NCI-H1417 (cell line): ENCODE measurements around the gene ZNF568.

Experiments
- DNase-seq, 3 experiments: peaks; one replicate each; lab custom pipeline; 2025; lab: John Stamatoyannopoulos, UW

The ZNF568 gene

GRCh38 chr19:36999313-36999712 is 83.2 kb downstream of the ZNF568 start:
- DNase-seq: no peak

DNA sequence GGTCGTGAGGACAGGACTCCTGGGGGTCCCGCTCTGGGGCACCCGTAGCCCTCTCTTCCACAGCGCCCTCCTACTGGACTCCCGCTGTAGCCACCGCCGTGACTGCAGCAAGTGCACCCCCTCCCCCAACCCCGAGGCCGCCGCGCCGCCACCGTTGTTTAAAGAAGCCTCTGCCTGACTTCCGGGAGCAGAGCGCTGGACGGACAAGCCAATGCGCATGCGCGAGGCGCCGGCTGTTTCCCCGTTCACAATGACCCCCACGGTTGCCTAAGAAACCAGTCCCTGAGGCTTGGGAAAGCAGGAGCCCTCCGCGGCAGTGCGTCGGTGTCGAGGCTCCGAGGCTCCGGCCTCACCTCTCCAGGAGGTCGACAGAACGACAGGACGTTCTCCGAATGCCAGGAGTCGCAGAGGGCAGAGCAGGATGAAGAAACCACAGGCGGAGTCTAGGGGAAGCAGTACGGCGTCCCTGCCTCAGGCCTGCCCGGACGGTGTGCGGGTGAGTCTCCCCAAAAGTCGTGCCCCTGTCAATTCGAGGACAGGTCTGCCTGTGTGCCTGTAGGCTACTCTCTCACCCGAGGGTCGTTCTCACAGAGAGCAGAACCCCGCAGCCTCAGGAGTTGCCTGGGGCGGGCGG is 91.6 kb downstream of the ZNF568 start:
- peak in 1 of 3 experiments; percentile 93 for DNase-seq

DNA sequence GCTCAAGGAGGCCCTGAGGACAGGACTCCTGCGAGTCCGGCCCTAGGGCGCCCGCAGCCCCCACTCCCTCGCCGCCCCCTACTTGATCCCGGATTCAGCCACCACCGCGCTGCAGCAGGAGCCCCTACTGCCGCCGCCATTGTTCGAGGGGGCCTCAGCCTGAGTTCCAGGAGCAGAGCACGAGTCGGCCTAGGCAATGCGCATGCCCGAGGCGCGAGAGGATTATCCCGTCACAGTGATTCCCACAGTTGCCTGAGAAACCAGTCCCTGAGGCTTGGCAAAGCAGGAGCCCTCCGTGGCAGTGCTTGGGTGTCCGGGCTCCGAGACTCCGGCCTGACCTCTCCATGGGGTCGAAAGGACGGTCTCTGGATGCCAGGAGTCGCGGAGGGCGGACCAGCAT is 93.7 kb downstream of the ZNF568 start:
- no peak for DNase-seq

DNA sequence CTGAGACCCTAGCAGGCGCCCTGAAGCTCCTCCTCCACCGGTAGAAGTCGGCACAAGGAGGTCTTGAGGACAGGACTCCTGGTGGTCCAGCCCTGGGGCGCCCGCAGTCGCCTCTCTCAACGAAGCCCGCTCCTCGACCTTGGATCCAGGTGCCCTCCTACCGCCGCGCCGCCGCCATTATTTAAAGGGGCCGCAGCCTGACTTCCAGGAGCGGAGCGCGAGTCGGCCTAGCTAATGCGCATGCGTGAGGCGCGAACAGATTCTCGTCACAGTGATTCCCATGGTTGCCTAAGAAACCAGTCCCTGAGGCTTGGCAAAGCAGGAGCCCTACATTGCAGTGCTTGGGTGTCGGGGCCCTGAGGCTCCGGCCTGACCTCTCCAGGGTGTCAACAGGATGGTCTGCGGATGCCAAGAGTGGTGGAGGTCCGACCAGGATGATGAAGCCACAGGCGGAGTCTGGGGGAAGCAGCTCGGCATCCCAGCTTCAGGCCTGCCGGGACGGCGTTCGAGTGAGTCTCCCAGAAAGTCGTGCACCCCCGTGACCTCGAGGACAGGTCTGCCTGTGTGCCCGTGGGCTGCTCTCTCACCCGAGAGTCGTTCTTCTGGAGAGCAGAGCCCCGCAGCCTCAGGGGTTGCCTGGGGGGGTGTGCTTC is 96.1 kb downstream of the ZNF568 start:
- DNase-seq: no peak

- no peak for DNase-seq
Measured at GRCh38 chr19:37014456-37014855, 98.3 kb downstream of the ZNF568 start.

DNA sequence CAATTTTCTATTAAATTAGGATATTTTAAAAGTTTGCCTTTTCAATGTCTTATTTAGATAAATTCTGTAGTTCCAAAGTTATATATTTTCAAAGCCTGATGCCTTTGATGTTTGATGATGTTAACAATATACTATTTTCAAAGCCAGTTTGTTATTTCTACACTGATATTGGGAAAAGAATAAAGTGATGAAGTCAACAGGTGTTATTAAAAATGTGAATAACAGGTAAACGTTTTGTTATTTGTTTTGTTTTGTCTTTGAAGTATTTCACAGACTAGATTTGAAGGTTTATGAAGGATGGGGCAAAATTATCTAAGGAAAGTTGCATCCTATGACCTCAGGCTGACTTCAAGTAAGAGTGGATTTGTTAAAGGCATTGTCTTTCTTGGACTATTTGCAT is 129.0 kb downstream of the ZNF568 start:
- no peak for DNase-seq
